Fibroblast of the aortic adventitia (primary cell): ENCODE measurements around the gene ATP8A2. TPM values are rescaled to one million over a fixed set of nuclear protein-coding genes. Genes with fewer than 3 reads are reported as not detected.

Experiments
- DNase-seq: peaks from one replicate; pipeline ENCODE4 v3.0.0-alpha.2; 2010; ENCODE audit warnings: low read depth
- H3K4me3 ChIP-seq: 2 replicates; pipeline ENCODE4 v1.5.1; 2011; ENCODE audit warnings: low read depth, mild to moderate bottlenecking, control low read depth, low read length, moderate library complexity
- total RNA-seq: library from RNA; depleted of rRNA; stranded (reverse); fragments of >200 nt; gene quantifications from 2 replicates; pipeline ENCODE4 v1.2.3, GENCODE V29; 2012; ENCODE audit warnings: low replicate concordance
- TF ChIP-seq, protein P1 (sequence below): IDR thresholded peaks from 2 replicates; pipeline ENCODE4 v1.5.1; 2011; ENCODE audit warnings: mild to moderate bottlenecking, low read length, control low read depth, inconsistent platforms; ENCODE audit not compliant: insufficient read depth

Gene ATP8A2
- total RNA-seq, 1 donor = under 0.01 TPM

DNA sequence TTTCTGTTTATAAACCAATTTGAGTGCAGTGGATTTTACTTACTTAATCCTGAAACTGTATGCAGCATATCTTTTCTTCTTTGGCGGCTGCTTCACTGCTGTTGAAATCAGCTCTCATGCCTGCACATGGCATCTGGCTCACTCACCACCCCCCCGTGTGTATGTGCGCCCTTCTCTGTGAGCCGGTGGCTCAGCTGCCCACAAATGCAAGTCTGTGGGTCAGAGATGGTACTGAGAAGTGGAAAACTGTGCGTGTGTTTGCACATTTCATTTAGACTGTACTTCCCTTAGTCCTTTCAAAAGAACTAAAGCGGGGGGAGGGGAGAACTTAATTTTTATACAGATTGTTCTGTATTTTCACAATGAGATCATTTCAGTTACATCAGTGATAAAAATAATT, 372.4 kb downstream of the ATP8A2 start:
- peak; percentile 23 for DNase-seq
- TF ChIP-seq, protein P1, sequence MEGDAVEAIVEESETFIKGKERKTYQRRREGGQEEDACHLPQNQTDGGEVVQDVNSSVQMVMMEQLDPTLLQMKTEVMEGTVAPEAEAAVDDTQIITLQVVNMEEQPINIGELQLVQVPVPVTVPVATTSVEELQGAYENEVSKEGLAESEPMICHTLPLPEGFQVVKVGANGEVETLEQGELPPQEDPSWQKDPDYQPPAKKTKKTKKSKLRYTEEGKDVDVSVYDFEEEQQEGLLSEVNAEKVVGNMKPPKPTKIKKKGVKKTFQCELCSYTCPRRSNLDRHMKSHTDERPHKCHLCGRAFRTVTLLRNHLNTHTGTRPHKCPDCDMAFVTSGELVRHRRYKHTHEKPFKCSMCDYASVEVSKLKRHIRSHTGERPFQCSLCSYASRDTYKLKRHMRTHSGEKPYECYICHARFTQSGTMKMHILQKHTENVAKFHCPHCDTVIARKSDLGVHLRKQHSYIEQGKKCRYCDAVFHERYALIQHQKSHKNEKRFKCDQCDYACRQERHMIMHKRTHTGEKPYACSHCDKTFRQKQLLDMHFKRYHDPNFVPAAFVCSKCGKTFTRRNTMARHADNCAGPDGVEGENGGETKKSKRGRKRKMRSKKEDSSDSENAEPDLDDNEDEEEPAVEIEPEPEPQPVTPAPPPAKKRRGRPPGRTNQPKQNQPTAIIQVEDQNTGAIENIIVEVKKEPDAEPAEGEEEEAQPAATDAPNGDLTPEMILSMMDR = no peak

DNA sequence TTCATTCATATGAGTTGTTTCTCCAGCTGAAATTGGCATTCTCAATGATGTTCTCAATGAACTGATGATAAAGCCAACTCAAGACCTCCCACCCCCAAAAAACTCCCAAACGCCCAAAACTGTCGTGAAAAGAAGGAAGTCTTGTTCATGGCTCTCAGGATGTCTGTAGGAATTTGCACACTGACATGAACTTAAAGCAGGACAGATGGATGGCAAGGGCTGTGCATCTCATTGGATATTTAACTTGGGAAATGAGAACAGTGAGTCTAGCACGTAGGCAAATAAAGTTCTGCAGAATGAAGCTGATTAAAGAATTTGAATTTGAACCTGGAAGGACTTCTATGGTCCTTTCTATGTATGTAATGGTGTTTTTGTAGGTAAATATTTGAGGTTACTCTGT, 374.4 kb downstream of the ATP8A2 start:
- DNase-seq = no peak
- TF ChIP-seq, protein P1 = no peak
- H3K4me3 ChIP-seq = no peak overlapping the region

More for the DNA sequence above, 372.4 kb downstream of the ATP8A2 start:
- no peak overlapping the region for H3K4me3 ChIP-seq

DNA sequence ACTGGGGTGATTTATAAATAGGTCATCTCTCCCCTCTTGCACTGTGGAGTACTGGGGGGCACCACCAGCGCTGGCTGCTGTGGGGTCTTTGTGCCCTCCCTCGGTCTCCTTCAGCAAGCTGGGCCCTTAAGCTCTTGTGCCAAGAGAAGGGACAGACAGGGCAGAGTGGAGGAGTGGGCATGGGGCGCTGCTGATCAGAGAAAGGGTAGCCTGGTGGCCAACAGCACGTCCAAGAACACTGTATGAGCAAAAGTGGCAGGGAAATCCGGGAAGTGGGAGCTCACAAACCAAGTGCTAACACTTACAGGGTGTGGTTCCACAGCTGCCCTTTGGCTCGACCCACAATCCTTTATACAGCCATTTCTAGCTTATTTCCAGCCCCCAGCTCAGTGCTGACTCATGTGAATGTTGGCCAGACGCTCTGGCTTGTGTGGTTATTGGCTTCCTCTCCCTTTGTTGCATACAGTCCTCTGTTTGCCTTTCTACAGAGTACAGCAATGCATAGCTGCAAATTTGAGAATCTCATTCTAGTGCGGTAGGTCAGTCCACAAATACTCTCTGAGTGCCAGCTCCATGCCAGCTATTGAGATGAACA, 381.3 kb downstream of the ATP8A2 start:
- H3K4me3 ChIP-seq = no peak overlapping the region
- DNase-seq = peak; percentile 94
- TF ChIP-seq, protein P1 = no peak

DNA sequence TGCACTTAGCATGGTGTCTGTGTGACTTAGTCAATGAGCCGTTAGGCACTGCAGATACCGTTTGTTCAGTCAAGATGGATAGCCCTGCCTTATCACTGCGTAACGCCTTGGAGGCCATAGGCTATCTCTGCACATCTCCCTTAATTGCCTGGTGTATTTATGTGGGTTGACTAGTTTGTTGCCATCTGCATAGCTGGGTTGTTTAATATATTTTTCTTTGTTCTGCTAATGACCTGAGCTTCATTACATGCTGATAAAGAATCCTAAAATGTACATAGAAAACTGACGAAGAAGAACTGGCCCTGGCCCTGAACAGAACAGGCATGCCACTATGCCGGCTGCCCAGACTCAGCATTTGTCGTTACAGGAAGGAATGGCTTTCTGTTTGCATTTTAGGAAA, 382.2 kb downstream of the ATP8A2 start:
- TF ChIP-seq, protein P1 = no peak
- no peak for DNase-seq

DNA sequence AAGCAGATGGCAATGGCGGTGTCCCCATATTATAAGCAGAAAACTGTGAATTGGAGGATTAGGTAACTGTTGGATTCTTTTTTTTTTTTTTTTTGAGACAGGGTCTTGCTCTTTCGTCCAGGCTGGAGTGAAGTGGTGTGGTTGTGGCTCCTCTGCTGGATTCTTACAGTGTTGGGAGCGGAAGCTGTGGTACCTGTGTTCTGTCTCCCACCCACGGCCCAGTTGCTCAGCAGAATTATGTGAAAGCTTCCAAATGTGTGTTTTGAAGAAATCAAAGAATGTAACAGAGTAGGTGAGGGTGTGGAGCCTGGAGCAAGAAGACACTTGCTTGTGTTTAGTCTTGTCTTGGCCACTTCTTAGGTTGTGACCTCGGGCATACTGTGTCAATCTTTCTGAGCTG, 384.5 kb downstream of the ATP8A2 start:
- DNase-seq = no peak
- TF ChIP-seq, protein P1 = no peak
- no peak overlapping the region for H3K4me3 ChIP-seq

More for the DNA sequence above, 382.2 kb downstream of the ATP8A2 start:
- H3K4me3 ChIP-seq = no peak overlapping the region

DNA sequence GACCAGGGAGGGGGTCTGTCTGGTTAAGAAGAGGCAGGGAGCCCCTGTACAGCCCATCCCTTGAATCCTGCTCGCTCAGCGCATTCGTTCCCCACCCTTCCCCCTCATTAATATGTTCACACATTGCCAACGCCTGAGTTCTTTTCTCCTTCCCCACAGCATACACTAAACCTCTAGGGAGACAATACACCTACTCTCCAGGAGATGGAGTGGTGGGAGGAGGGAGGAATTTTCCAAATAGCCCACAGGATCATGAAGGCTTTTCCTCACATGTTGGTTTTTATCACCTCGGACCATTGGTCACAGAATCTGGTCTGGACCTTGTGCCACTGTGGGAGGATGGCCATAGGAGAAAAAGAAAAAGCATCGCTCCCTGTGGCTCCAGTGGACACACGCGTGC, 385.1 kb downstream of the ATP8A2 start:
- DNase-seq = no peak
- TF ChIP-seq, protein P1 = no peak
- H3K4me3 ChIP-seq = no peak overlapping the region

DNA sequence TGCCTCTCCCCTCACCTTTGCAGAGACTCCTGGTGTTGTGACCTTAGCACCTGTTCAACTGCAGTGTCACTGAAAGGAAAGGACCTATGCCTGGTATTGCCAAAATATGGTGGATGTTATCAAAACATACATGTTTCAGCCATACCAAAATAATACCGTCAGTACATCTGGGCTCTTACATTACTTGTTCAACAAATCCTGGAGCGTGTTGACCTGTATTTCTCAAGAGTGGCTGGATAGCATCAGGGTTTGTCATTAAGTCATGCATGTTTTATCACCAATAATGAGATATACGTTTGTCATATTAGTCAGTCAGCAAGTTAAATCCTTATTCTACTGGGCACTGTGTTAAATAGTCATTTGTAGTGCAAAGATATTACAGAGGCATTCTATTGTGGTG, 389.3 kb downstream of the ATP8A2 start:
- TF ChIP-seq, protein P1 = no peak
- no peak for DNase-seq
- H3K4me3 ChIP-seq = no peak overlapping the region
